Astrocyte of the spinal cord (primary cell): ENCODE measurements around the gene GDF10.

Experiments used
- DNase-seq: peaks from one replicate; pipeline ENCODE4 v3.0.0; 2011; ENCODE audit warnings: low read depth, low spot score
- H3K4me3 ChIP-seq: 2 replicates; pipeline ENCODE4 v1.5.1; 2011; ENCODE audit warnings: low read depth, mild to moderate bottlenecking, low read length, moderate library complexity
- in situ Hi-C: cut with HindIII; loops from 2 replicates; pipeline ENCODE4 v1.10.0; 2017; ENCODE audit warnings: low sequenced_read_pairs
- TF ChIP-seq, protein P1 (sequence below): IDR thresholded peaks from 2 replicates; pipeline ENCODE4 v1.5.1; 2012; ENCODE audit warnings: low read depth, mild to moderate bottlenecking, low read length, inconsistent platforms

The GDF10 gene

DNA sequence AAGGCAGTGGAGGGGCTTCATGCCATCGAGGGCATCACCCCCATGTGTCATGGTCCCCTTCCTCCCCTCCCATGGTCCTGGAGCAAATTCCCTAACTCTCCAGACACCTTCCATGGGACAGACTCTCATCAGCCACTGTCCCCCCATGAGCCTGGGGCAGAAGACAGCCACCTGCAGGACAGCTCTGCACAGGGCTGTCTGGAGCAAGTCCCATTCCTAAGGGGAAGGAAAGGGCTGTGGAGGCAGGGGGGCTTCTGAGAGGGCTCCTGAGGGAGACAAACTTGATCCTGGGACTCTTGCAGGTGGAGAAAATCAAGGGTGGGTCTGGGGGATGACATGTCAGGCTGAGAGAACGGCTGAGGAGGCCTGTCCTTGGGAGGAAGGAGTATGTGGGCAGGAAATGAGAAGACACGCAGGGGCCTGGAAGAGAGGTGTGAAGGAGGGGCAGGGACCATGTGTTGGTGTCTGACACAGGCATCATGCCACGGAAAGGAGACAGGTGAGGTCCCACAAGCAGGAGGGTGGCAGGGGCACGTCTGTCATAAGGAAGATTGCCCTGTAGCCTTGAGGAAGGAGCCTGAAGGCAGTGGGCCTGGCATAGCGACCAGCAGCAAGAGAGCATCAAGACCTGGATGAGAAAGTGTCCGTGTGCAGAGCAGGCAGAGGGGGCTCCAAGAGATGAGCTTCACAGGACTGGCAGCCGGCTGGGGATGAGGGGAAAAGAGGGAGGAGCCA is 14.4 kb upstream of the GDF10 start:
- in situ Hi-C loops, result no loop called here
- H3K4me3 ChIP-seq, result no peak overlapping the region
- TF ChIP-seq, protein P1, sequence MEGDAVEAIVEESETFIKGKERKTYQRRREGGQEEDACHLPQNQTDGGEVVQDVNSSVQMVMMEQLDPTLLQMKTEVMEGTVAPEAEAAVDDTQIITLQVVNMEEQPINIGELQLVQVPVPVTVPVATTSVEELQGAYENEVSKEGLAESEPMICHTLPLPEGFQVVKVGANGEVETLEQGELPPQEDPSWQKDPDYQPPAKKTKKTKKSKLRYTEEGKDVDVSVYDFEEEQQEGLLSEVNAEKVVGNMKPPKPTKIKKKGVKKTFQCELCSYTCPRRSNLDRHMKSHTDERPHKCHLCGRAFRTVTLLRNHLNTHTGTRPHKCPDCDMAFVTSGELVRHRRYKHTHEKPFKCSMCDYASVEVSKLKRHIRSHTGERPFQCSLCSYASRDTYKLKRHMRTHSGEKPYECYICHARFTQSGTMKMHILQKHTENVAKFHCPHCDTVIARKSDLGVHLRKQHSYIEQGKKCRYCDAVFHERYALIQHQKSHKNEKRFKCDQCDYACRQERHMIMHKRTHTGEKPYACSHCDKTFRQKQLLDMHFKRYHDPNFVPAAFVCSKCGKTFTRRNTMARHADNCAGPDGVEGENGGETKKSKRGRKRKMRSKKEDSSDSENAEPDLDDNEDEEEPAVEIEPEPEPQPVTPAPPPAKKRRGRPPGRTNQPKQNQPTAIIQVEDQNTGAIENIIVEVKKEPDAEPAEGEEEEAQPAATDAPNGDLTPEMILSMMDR, result no peak
- no peak for DNase-seq

DNA sequence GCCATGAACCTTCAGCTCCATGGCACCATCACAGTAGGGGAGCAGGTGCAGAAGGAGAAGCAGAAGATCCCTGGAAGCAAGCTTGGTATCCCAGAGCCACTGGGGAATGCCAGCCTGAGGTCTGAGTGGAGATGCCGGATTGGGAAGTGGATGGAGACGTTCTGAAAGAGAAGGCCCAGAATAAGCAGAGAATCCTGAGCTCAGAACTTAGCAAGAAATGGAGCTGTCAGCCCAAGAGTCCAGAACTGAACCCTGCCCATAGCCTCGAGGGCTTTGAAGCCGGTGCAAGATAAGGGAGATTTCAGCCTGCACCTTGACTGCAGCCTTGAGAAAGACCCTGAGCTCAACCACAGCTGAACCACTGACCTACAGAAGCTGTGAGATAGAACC is 13.9 kb upstream of the GDF10 start:
- H3K4me3 ChIP-seq, result no peak overlapping the region
- in situ Hi-C loops, result no loop called here
- no peak for DNase-seq
- TF ChIP-seq, protein P1, result no peak

DNA sequence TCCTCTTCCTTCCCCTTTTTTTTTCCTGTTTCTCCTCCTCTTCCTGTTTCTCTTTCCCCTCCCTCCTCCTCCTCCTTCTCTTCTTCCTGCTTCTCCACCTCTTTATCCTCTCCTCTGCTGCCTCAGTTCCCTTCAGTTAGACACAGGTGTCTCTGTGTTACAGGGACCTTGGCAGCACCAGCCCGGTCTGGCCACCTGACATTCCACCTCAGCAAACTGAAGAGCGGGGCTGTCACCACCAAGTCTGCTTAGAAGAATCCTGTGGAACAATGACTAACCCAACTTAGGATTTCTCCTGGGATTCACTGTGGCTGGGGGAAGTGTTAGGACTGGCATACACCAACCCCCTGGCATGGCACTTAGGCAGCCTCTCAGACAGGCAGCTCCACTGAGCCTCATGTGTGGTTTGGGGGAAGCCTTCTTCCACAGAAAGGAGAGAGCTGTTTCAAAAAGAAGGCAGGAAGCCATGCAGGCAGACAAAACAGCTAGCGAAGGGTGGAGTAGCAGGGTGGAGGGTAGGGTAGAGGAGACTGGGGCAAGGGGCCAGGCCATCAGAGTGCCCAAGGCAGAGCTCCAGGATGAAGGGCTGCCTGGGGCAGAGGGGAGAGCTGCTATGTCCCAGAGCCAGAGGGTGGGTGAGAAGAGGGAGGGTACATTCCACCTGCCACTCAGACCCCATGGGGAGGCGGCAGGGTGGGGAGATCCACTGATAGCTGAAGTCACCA is 13.2 kb upstream of the GDF10 start:
- DNase-seq, result no peak
- in situ Hi-C loops, result no loop called here
- H3K4me3 ChIP-seq, result no peak overlapping the region
- TF ChIP-seq, protein P1, result no peak

DNA sequence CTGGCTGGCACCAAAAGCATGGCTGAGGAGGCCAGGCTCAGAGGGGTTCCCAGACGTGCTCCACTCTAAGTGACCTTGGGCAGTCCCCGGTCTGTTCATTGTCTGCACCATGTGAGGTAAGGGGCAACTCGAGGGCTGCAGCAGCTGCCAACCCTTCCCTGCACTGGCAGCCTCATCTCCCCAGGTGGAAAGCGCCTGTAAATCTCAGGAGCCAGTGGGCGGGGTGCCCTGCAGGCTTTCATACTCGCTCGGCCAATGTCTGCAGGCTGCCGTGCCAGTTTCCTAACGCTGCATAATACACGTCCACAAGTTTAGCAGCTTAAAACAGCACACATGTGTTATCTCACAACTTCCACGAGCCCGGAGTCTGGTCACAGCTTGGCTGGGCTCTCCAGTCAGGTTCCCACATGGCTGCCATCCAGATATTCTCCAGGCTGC is 12.6 kb upstream of the GDF10 start:
- DNase-seq, result no peak
- no peak overlapping the region for H3K4me3 ChIP-seq
- TF ChIP-seq, protein P1, result no peak
- in situ Hi-C loops, result no loop called here

DNA sequence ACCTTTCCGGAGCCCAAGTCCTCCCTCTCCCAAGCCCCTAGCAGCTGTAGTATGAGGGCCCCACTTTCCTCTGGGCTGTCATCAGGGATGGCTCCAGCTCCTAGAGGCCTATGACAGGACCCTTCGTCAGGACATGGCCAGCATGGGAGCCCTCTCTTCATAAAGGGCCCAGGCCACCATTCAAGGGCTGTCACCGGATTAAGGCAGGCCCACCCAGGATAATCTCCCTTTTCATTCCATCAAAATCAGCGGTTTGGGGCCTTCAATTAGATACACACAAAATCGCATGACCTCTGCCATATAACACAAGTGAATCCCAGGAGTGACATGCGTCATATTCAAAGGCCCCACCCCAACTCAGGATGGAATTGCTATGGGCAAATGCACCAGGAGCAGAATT is 12.2 kb upstream of the GDF10 start:
- DNase-seq, result no peak
- no peak overlapping the region for H3K4me3 ChIP-seq
- TF ChIP-seq, protein P1, result no peak
- in situ Hi-C loops, result no loop called here

DNA sequence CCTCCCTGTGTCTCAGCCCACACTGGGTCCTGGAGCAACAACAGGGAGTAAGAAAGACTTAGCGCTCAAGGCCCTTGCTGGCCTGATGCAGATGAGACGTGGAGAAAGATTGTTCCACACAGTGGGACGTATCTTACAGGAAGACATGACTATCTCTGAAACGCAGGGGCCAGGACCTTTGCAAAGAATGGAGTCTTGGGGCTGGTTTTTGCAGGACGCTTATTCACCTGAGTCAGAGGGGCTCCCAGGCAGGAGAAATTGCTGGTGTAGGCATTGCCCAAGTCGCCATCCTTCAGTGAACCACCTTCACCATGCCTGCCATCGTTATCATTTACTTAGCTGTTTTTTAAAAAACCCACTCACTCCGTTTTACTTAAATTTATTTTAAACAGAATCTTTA is 11.8 kb upstream of the GDF10 start:
- no peak for DNase-seq
- H3K4me3 ChIP-seq, result no peak overlapping the region
- TF ChIP-seq, protein P1, result no peak
- in situ Hi-C loops, result no loop called here
